DOHH2 (cell line): ENCODE data around the gene RPUSD1.
"Not testable (repeated sequence)": the region's sequence is repeated elsewhere in the genome, so short reads cannot be mapped to it uniquely, and the experiment has no call there.

ENCODE experiments used
- H3F3A ChIP-seq: fragments of 200-600 bp; sonication (generic), shearing (Covaris generic); 2 replicates; pipeline ENCODE4 v1.6.0; 2016; ENCODE audit warnings: antibody characterized with exemption, mild to moderate bottlenecking; ENCODE audit not compliant: control insufficient read depth, insufficient read depth
- H3K27ac ChIP-seq: fragments of 200-600 bp; sonication (generic); 2 replicates; pipeline ENCODE4 v1.5.1; 2014; ENCODE audit warnings: low read depth, mild to moderate bottlenecking, low read length, moderate library complexity
- H3K27me3 ChIP-seq: fragments of 200-600 bp; sonication (generic); 2 replicates; pipeline ENCODE4 v1.6.1; 2014; ENCODE audit warnings: mild to moderate bottlenecking, low read length, mixed read lengths; ENCODE audit not compliant: control insufficient read depth
- H3K36me3 ChIP-seq: fragments of 200-600 bp; sonication (generic); 2 replicates; pipeline ENCODE4 v1.6.1; 2014; ENCODE audit warnings: mild to moderate bottlenecking, low read length, moderate library complexity, mixed read lengths; ENCODE audit not compliant: control insufficient read depth
- H3K4me1 ChIP-seq: fragments of 200-600 bp; sonication (generic); 2 replicates; pipeline ENCODE4 v1.6.1; 2014; ENCODE audit warnings: mild to moderate bottlenecking, low read length, mixed read lengths; ENCODE audit not compliant: control insufficient read depth
- H3K4me2 ChIP-seq: fragments of 200-600 bp; sonication (generic); 2 replicates; pipeline ENCODE4 v1.6.0; 2014; ENCODE audit warnings: mild to moderate bottlenecking, low read length, moderate library complexity
- H3K4me3 ChIP-seq: fragments of 200-600 bp; sonication (generic); 2 replicates; pipeline ENCODE4 v1.5.1; 2014; ENCODE audit warnings: mild to moderate bottlenecking, low read length, mixed read lengths
- H3K79me2 ChIP-seq: fragments of 200-600 bp; sonication (generic); 2 replicates; pipeline ENCODE4 v1.6.1; 2014; ENCODE audit warnings: mild to moderate bottlenecking, low read length, mixed read lengths; ENCODE audit not compliant: control insufficient read depth
- H3K9me2 ChIP-seq: fragments of 200-600 bp; sonication (generic); replicated peaks from 2 replicates; pipeline ENCODE4 v1.6.1; 2014; ENCODE audit warnings: mild to moderate bottlenecking, low read length, mixed read lengths; ENCODE audit not compliant: control insufficient read depth
- H3K9me3 ChIP-seq: fragments of 200-600 bp; sonication (generic); 2 replicates; pipeline ENCODE4 v1.6.1; 2014; ENCODE audit warnings: antibody characterized with exemption, low read length, mixed read lengths; ENCODE audit not compliant: control insufficient read depth, insufficient read depth
- H4K20me1 ChIP-seq: fragments of 200-600 bp; sonication (generic); 2 replicates; pipeline ENCODE4 v1.6.0; 2014; ENCODE audit warnings: low read depth, mild to moderate bottlenecking, antibody characterized with exemption, low read length, moderate library complexity; ENCODE audit not compliant: control insufficient read depth, insufficient read depth
- EZH2phosphoT487 ChIP-seq: fragments of 200-600 bp; sonication (generic); IDR thresholded peaks from 2 replicates; pipeline ENCODE4 v1.6.1; 2017; ENCODE audit warnings: borderline replicate concordance, mild to moderate bottlenecking, antibody characterized with exemption, low read length, moderate library complexity, mixed read lengths
- TF ChIP-seq, protein P1 (sequence below): fragments of 200-600 bp; sonication (generic); IDR thresholded peaks from one replicate; pipeline ENCODE4 v1.5.1; 2014; ENCODE audit warnings: antibody characterized with exemption, mild to moderate bottlenecking, low read depth, low read length; ENCODE audit not compliant: poor library complexity, severe bottlenecking

Gene RPUSD1, protein sequence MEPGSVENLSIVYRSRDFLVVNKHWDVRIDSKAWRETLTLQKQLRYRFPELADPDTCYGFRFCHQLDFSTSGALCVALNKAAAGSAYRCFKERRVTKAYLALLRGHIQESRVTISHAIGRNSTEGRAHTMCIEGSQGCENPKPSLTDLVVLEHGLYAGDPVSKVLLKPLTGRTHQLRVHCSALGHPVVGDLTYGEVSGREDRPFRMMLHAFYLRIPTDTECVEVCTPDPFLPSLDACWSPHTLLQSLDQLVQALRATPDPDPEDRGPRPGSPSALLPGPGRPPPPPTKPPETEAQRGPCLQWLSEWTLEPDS

DNA sequence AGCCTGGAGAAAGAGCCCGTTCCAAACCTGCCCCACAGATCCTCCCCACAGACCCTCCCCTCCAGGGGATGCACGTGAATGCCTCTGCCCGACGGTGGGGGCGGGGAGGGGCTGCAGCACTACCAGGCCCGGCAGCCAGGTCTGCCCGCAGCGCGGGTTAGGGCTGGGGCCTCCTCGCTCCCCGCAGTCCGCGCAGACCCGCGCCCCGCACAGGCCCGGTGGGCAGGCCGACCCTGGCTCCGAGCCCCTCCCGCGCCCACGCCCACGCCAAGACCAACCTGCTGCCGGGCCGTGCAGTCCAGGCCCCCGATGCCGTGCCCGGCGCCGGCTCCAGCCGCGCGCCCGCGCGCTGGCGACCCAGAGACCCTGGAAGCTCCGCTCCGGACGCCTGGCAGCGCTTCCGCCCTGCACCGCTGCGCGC, at the start of gene RPUSD1:
RPUSD1 (minus strand) TSS at position 404 of the 421 bp plus-strand sequence. CDS start 644 bp downstream, outside the sequence.
- H3K79me2 ChIP-seq, result peaks cover 54% of the 10 kb centered on the region
- peak within 1 kb of the TSS; percentile 90 for H3K4me2 ChIP-seq
- H3F3A ChIP-seq, result no peaks in the 10 kb centered on the region
- peaks cover 64% of the 10 kb centered on the region for H3K36me3 ChIP-seq
- H3K4me1 ChIP-seq, result peaks cover 17% of the 10 kb centered on the region
- no peaks in the 10 kb centered on the region for H3K9me2 ChIP-seq
- peaks cover 3% of the 10 kb centered on the region; the same call in 1 of the 2 replicates for H3K27me3 ChIP-seq
- no peaks in the 10 kb centered on the region for H3K9me3 ChIP-seq
- peak within 1 kb of the TSS; percentile 82 for H3K4me3 ChIP-seq
- no peaks in the 10 kb centered on the region; the same call in 1 of the 2 replicates for H4K20me1 ChIP-seq
- TF ChIP-seq, protein P1, sequence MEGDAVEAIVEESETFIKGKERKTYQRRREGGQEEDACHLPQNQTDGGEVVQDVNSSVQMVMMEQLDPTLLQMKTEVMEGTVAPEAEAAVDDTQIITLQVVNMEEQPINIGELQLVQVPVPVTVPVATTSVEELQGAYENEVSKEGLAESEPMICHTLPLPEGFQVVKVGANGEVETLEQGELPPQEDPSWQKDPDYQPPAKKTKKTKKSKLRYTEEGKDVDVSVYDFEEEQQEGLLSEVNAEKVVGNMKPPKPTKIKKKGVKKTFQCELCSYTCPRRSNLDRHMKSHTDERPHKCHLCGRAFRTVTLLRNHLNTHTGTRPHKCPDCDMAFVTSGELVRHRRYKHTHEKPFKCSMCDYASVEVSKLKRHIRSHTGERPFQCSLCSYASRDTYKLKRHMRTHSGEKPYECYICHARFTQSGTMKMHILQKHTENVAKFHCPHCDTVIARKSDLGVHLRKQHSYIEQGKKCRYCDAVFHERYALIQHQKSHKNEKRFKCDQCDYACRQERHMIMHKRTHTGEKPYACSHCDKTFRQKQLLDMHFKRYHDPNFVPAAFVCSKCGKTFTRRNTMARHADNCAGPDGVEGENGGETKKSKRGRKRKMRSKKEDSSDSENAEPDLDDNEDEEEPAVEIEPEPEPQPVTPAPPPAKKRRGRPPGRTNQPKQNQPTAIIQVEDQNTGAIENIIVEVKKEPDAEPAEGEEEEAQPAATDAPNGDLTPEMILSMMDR, result no peak
- no peak for TF ChIP-seq EZH2phosphoT487
- H3K27ac ChIP-seq, result peak within 1 kb of the TSS; percentile 33

DNA sequence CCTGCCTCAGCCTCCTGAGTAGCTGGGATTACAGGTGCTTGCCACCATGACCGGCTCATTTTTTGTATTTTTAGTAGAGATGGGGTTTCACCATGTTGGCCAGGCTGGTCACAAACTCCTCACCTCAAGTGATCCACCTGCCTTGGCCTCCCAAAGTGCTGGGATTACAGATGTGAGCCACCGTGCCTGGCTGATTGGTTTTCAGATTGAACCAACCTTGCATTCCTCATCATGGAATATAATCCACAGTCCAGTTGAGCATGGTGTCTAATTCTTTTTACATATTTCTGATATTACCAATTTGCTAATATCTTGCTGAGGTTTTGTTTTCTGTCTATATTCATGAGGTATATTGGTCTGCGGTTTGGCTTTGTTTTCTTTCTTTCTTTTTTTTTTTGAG, 48.6 kb upstream of the RPUSD1 start:
- H3K4me3 ChIP-seq, H3K79me2 ChIP-seq, H3K27ac ChIP-seq, H3K9me2 ChIP-seq, H3K27me3 ChIP-seq, H3K36me3 ChIP-seq, H3K4me1 ChIP-seq, H3F3A ChIP-seq, H4K20me1 ChIP-seq, H3K4me2 ChIP-seq: not testable (repeated sequence)
- H3K9me3 ChIP-seq, result peaks cover 26% of the 10 kb centered on the region

DNA sequence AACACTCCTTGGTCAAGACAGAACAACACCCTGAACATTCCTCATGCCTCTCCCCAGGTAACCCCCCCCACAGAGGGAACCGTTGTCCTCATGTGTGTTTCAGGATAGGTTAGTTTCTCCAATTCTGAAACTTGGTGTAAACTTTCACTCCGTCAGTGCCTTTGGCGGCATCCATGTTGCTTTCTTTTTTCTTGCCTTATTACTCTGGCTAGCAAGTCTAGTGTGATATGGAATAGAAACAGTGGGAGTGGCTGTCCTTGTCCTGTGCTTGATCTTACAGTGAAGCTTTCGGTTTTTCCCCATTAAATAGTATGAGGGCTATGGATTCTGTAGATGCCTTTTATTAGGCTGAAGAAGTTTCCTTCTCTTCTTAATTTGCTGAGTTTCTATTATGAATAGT, 48.0 kb upstream of the RPUSD1 start:
- Histone ChIP-seq H3K27me3 (no peaks in the 10 kb centered on the region), H3K9me3 (peaks cover 26% of the 10 kb centered on the region), H3F3A (no peaks in the 10 kb centered on the region)

DNA sequence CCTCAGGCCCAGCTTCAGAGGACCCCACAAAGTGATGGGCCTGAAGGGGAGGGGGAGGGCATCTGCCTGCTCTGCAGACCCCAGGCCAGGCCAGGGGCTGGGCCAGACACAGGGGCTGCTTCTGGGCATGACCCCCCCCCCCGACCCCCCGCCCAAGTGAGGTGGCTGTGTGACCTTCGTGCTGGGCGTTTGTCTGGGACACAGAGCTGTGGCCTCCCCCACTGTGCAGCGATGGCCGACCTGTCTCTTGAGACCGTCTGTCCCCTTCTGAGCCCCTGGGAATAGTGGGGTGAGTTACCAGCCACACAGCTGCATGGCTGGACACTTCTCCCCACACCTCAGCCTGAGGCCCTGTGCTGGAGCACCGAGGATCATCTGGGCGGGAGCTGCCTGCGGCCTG, 47.2 kb upstream of the RPUSD1 start:
- Histone ChIP-seq H3F3A (no peaks in the 10 kb centered on the region), H3K79me2 (no peaks in the 10 kb centered on the region), H3K27me3 (no peaks in the 10 kb centered on the region), H3K4me3 (no peak overlapping the region), H3K9me2 (no peaks in the 10 kb centered on the region), H4K20me1 (no peaks in the 10 kb centered on the region), H3K4me2 (no peak overlapping the region), H3K4me1 (no peaks in the 10 kb centered on the region), H3K27ac (no peak overlapping the region), H3K36me3 (no peaks in the 10 kb centered on the region), H3K9me3 (peaks cover 26% of the 10 kb centered on the region)
- TF ChIP-seq, protein P1, result no peak
- no peak for TF ChIP-seq EZH2phosphoT487

More for the DNA sequence above, 48.0 kb upstream of the RPUSD1 start:
- Histone ChIP-seq H3K27ac (no peak overlapping the region), H3K36me3 (no peaks in the 10 kb centered on the region), H3K4me3 (no peak overlapping the region), H4K20me1 (no peaks in the 10 kb centered on the region), H3K9me2 (no peaks in the 10 kb centered on the region), H3K4me2 (no peak overlapping the region), H3K4me1 (no peaks in the 10 kb centered on the region), H3K79me2 (no peaks in the 10 kb centered on the region)
- TF ChIP-seq, protein P1, result no peak
- TF ChIP-seq EZH2phosphoT487, result no peak
